GM18867 (cell line): ENCODE measurements around the gene RS1.

Experiments used
- ATAC-seq: cut with Tn5 transposase; IDR thresholded peaks from one replicate; pipeline ENCODE4 v1.9.1; 2021; ENCODE audit warnings: mild to moderate bottlenecking, moderate library complexity; ENCODE audit not compliant: unreplicated experiment

The RS1 gene

GRCh38 chrX:18672008-18672407, at the start of gene RS1:
TSS of gene RS1 (minus strand) at chrX:18672108. CDS start at chrX:18672068, 40 bp downstream.
- ATAC-seq = no peak

- no peak for ATAC-seq
These were observed 47.9 kb upstream of the RS1 start for GRCh38 chrX:18719852-18720251.

- ATAC-seq = no peak
These were observed 43.0 kb upstream of the RS1 start for GRCh38 chrX:18714910-18715309.

- no peak for ATAC-seq
These were observed 37.9 kb upstream of the RS1 start for GRCh38 chrX:18709833-18710232.

GRCh38 chrX:18707426-18708049, 35.6 kb upstream of the RS1 start, which contains the start of gene PPEF1:
TSS of gene PPEF1 (plus strand) at chrX:18707645. CDS start at chrX:18707781, 136 bp downstream.
- ATAC-seq = no peak

- no peak for ATAC-seq
These were observed 30.7 kb upstream of the RS1 start for GRCh38 chrX:18702362-18703195.

GRCh38 chrX:18701621-18702361, 29.9 kb upstream of the RS1 start:
- ATAC-seq = no peak

- no peak for ATAC-seq
These were observed 27.1 kb upstream of the RS1 start for GRCh38 chrX:18698737-18699650.

- no peak for ATAC-seq
These were observed 24.7 kb upstream of the RS1 start for GRCh38 chrX:18696653-18697052.

GRCh38 chrX:18692541-18692940, 20.6 kb upstream of the RS1 start:
- ATAC-seq = no peak

- ATAC-seq = no peak
These were observed 19.5 kb upstream of the RS1 start for GRCh38 chrX:18691431-18691830.

GRCh38 chrX:18687856-18688495, 16.1 kb upstream of the RS1 start:
- ATAC-seq = no peak

GRCh38 chrX:18682979-18683387, 11.1 kb upstream of the RS1 start:
- no peak for ATAC-seq

- no peak for ATAC-seq
These were observed 10.1 kb upstream of the RS1 start for GRCh38 chrX:18681996-18682395.

- ATAC-seq = no peak
These were observed 5.4 kb upstream of the RS1 start for GRCh38 chrX:18677161-18677869.

GRCh38 chrX:18676470-18676869, 4.6 kb upstream of the RS1 start:
- no peak for ATAC-seq

- no peak for ATAC-seq
These were observed 4.1 kb upstream of the RS1 start for GRCh38 chrX:18676050-18676449.

GRCh38 chrX:18674788-18675735, 3.2 kb upstream of the RS1 start:
- peak; percentile 80 for ATAC-seq
